Gastroesophageal sphincter (tissue), 4 donors: ENCODE measurements around the gene APOC4. TPM values are rescaled to one million over a fixed set of nuclear protein-coding genes. Genes with fewer than 3 reads are reported as not detected.

Experiments used
- ATAC-seq: fragments of 150-250 bp; one replicate; pipeline ENCODE4 v1.9.1; 2016; ENCODE audit warnings: mild to moderate bottlenecking, moderate library complexity
- H3K27ac ChIP-seq, 4 donors: fragments of 200-600 bp; sonication (generic) in 3 of 4; 1 replicate in 3 of 4; 2 replicates in 1 of 4; pipeline ENCODE4 v1.5.1; 2016 to 2019
- H3K27me3 ChIP-seq: fragments of 200-600 bp; sonication (generic); one replicate; pipeline ENCODE4 v1.5.1; 2019
- H3K36me3 ChIP-seq, 2 donors: fragments of 200-600 bp; sonication (generic); one replicate each; pipeline ENCODE4 v1.5.1; 2019; ENCODE audit warnings: control low read depth in 1 of 2
- H3K4me1 ChIP-seq, 3 donors: fragments of 200-600 bp; sonication (generic); 1 replicate in 2 of 3; 2 replicates in 1 of 3; pipeline ENCODE4 v1.5.1; 2016 to 2019; ENCODE audit warnings: control low read depth in 2 of 3
- H3K4me3 ChIP-seq, 2 donors: fragments of 200-600 bp; sonication (generic); one replicate each; pipeline ENCODE4 v1.5.1; 2019; ENCODE audit warnings: mild to moderate bottlenecking in 1 of 2, moderate library complexity in 1 of 2
- H3K9me3 ChIP-seq, 3 donors: fragments of 200-600 bp; sonication (generic); one replicate each; pipeline ENCODE4 v1.5.1; 2017 to 2019; ENCODE audit warnings: control low read depth in 2 of 3
- EP300 ChIP-seq: sonication (generic); formaldehyde crosslinking; IDR thresholded peaks from one replicate; pipeline ENCODE4 v1.6.1; 2017; ENCODE audit warnings: antibody characterized with exemption, mild to moderate bottlenecking
- POLR2A ChIP-seq, 2 donors: fragments of 450-650 bp; IDR thresholded peaks; one replicate each; pipeline ENCODE4 v1.6.1; 2017; ENCODE audit warnings: antibody characterized with exemption in 2 of 2, mild to moderate bottlenecking in 2 of 2, moderate library complexity in 1 of 2
- POLR2AphosphoS5 ChIP-seq: sonication (generic); formaldehyde crosslinking; IDR thresholded peaks from one replicate; pipeline ENCODE4 v1.6.1; 2017; ENCODE audit warnings: antibody characterized with exemption
- WGBS, 2 donors: methylation state at CpG; one replicate each; pipeline ENCODE4 v1.1.5; 2018; ENCODE audit warnings: low coverage in 1 of 2; 5-methylcytosine and 5-hydroxymethylcytosine counted together
- total RNA-seq, 4 donors: library from RNA; depleted of rRNA; stranded (reverse); fragments of >200 nt; gene quantifications; one replicate each; pipeline ENCODE4 v1.1.0, GENCODE V29; 2016
- TF ChIP-seq, protein P1 (sequence below), 4 experiments: fragments of 200-600 bp in 2 of 4; fragments of 450-650 bp in 2 of 4; sonication (generic) in 1 of 4; IDR thresholded peaks; one replicate each; pipeline ENCODE4 v1.5.1; 2017 to 2019; ENCODE audit warnings: antibody characterized with exemption in 4 of 4, mild to moderate bottlenecking in 2 of 4, moderate library complexity in 2 of 4

APOC4 gene
- total RNA-seq, 4 donors from 2014 or later: not detected

DNA sequence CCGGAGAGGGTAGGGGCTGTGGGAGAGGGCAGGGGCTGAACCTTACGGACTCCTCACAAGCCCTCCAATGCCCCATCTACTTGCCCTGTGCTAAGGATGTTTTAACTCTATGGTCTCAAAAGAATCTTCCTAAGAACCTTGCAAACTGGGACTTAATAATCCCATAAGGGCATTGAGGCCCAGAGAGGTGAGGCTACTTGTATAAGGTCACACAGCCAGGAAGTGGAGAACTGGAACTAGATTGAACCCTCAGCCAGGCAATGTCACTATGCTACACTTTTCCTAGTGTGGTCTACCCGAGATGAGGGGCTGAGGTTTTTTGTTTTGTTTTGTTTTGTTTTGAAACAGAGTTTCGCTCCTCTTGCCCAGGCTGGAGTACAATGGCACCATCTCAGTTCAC lies 10.5 kb upstream of the APOC4 start:
- Histone ChIP-seq H3K4me3 (no peak overlapping the region), H3K4me1 (peaks cover 0 to 13% (median 3%) of the 10 kb centered on the region in 3 donors), H3K36me3 (no peaks in the 10 kb centered on the region), H3K27ac (no peak overlapping the region), H3K9me3 (no peaks in the 10 kb centered on the region), H3K27me3 (peaks cover 1% of the 10 kb centered on the region)
- 82 to 89% methylated on average over 2 to 3 of the region's 4 CpGs for whole genome bisulfite sequencing, 2 donors
- no peak for ATAC-seq
- no peak for TF ChIP-seq POLR2A (IDR thresholded peaks at IDR 0.05)
- TF ChIP-seq, protein P1, sequence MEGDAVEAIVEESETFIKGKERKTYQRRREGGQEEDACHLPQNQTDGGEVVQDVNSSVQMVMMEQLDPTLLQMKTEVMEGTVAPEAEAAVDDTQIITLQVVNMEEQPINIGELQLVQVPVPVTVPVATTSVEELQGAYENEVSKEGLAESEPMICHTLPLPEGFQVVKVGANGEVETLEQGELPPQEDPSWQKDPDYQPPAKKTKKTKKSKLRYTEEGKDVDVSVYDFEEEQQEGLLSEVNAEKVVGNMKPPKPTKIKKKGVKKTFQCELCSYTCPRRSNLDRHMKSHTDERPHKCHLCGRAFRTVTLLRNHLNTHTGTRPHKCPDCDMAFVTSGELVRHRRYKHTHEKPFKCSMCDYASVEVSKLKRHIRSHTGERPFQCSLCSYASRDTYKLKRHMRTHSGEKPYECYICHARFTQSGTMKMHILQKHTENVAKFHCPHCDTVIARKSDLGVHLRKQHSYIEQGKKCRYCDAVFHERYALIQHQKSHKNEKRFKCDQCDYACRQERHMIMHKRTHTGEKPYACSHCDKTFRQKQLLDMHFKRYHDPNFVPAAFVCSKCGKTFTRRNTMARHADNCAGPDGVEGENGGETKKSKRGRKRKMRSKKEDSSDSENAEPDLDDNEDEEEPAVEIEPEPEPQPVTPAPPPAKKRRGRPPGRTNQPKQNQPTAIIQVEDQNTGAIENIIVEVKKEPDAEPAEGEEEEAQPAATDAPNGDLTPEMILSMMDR (IDR thresholded peaks at IDR 0.05): no peak
- no peak for TF ChIP-seq POLR2AphosphoS5
- no peak for TF ChIP-seq EP300

DNA sequence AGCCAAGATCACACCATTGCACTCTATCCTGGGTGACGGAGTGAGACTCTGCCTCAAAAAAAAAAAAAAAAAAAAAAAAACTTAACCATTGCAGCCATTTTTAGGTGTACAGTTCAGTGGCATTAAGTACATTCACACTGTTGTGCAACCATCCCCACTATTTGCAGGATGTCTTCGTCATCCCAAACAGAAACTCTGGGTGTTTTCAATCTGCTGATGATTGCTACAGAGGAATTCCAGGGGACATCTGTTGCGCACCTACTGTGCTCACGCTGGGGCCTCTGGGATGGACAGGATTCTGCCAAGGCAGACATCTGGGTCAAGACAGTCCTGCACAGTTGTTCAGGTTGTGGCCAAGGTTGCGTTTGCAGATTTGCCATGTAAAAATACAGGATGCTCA lies 2.4 kb upstream of the APOC4 start:
- Histone ChIP-seq H3K9me3 (no peaks in the 10 kb centered on the region), H3K36me3 (no peaks in the 10 kb centered on the region), H3K27me3 (no peaks in the 10 kb centered on the region), H3K4me3 (no peak overlapping the region), H3K4me1 (no peaks in the 10 kb centered on the region), H3K27ac (no peak overlapping the region)
- 80 to 89% methylated on average over 1 to 3 of the region's 5 CpGs for WGBS, 2 donors
- TF ChIP-seq POLR2A (IDR thresholded peaks at IDR 0.05) (no peak), POLR2AphosphoS5 (no peak), EP300 (no peak)
- TF ChIP-seq, protein P1 (IDR thresholded peaks at IDR 0.05): no peak
- ATAC-seq: no peak

DNA sequence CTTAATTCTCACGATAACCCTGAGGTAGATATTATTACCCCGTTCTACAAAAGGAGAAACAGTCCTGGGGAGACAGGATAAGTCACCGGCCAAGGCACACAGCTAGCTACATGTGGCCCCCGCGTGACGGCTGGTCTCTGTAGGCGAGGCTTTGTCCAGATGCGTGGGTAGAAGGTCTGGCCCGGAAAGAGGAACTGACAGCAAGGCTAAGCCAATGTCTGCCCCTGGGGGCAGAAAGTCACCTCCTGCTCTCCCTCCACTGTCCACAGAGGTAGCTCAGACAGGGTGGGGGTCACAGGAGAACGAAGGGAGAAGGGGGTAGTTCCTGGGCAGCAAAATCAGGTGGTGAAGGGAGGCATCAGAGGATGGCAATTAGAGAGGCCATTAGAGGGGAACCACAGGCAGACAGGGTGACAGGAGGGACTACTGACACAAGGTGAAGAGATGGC lies 1.8 kb downstream of the APOC4 start:
- H3K9me3 ChIP-seq: no peaks in the 10 kb centered on the region
- no peaks in the 10 kb centered on the region for H3K27me3 ChIP-seq
- H3K4me3 ChIP-seq: no peak overlapping the region
- TF ChIP-seq EP300 (no peak), POLR2A (IDR thresholded peaks at IDR 0.05) (no peak), POLR2AphosphoS5 (no peak)
- TF ChIP-seq, protein P1 (IDR thresholded peaks at IDR 0.05): no peak
- no peaks in the 10 kb centered on the region for H3K4me1 ChIP-seq
- no peak overlapping the region for H3K27ac ChIP-seq
- no peaks in the 10 kb centered on the region for H3K36me3 ChIP-seq
- 59 to 100% methylated on average over 2 to 10 of the region's 10 CpGs for WGBS, 2 donors
- ATAC-seq: peak; percentile 48

DNA sequence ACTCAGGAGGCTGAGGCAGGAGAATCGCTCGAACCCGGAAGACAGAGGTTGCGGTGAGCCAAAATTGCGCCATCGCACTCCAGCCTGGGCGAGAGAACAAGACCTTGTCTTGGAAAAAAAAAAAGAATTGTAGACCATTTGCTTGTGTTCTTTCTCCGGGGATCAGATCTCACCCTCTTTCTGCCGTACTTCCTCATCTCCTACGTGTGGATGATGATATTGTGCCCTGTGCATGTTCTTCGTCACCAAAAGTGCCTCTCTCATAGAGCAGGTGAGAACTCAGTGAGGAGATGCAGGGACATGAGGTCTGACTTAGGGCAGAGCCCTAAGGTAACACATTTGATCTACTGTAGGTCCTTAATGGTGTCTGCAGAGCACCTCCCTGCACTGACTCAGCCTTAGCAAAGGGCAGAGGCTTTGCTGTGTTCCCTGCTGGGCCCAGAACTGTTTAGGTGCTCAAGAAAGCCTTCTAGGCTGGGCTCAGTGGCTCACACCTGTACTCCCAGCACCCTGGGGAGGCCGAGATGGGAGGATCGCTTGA lies 5.1 kb downstream of the APOC4 start:
- no peak for ATAC-seq
- peaks cover 0 to 19% of the 10 kb centered on the region in 2 donors for H3K36me3 ChIP-seq

DNA sequence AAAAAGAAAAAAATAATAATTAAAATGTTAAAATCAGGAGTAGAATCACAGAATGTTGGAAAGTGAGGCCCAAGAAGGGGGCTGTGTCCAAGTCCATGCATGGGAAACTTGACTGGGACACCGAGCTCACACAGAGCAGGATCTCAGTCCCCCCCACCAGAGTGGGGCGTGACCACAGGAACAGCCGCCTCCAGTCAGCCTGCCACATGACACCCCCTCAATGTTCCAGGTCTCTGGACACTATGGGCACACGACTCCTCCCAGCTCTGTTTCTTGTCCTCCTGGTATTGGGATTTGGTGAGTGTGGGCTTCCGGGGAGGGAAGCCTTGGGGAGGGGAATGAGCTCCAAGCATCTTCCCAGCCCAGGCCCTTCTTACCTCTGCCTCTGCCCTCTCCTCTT lies 6.2 kb downstream of the APOC4 start:
- 75 to 86% methylated on average over 2 to 4 of the region's 5 CpGs for WGBS, 2 donors
- TF ChIP-seq POLR2A (IDR thresholded peaks at IDR 0.05) (no peak), EP300 (no peak), POLR2AphosphoS5 (no peak)
- TF ChIP-seq, protein P1 (IDR thresholded peaks at IDR 0.05): no peak

More for the DNA sequence above, 5.1 kb downstream of the APOC4 start:
- no peak overlapping the region for H3K4me3 ChIP-seq
- WGBS, 2 donors: 83 to 84% methylated on average over 9 to 11 of the region's 13 CpGs
- H3K27me3 ChIP-seq: no peaks in the 10 kb centered on the region
- TF ChIP-seq POLR2AphosphoS5: no peak
- H3K4me1 ChIP-seq: peaks cover 0 to 13% (median 5%) of the 10 kb centered on the region in 3 donors
- H3K9me3 ChIP-seq: no peaks in the 10 kb centered on the region
- H3K27ac ChIP-seq: no peak overlapping the region

More for the DNA sequence above, 6.2 kb downstream of the APOC4 start:
- ATAC-seq: no peak
- H3K9me3 ChIP-seq: no peaks in the 10 kb centered on the region
- peaks cover 0 to 19% of the 10 kb centered on the region in 2 donors for H3K36me3 ChIP-seq
- peaks cover 0 to 22% (median 5%) of the 10 kb centered on the region in 3 donors for H3K4me1 ChIP-seq
- H3K27ac ChIP-seq: no peak overlapping the region
- no peaks in the 10 kb centered on the region for H3K27me3 ChIP-seq
- no peak overlapping the region for H3K4me3 ChIP-seq
